Fibroblast of gingiva (primary cell): ENCODE data around the gene SYNJ2.
A peak's percentile ranks its signal among the peaks of the same experiment; 100 is the strongest.

Experiments
- DNase-seq: peaks from one replicate; pipeline ENCODE4 v3.0.0-alpha.2; 2011; ENCODE audit warnings: low read depth

The SYNJ2 gene

DNA sequence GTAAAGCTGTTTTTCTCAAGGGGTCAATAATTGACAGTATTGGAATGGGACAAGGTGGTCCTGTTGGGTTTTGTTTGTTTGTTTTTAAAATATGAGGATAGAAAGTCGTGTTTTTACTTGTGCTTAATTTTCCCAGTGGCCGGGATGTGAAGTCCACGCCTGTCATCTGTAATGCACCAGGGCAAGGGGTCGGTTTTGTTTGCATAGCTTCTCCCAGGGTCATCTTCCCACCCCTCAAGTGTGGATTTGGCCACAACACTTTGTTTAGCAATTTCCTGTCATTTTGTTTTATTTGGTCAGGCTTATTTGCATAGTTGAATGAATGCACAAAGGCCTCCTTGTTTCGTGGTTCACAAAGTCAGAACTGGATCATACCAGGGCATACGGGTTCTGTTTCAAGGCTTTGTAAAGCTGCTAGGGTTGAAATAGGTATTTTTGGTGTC, 29.8 kb downstream of the SYNJ2 start:
- DNase-seq, result peak; percentile 34

DNA sequence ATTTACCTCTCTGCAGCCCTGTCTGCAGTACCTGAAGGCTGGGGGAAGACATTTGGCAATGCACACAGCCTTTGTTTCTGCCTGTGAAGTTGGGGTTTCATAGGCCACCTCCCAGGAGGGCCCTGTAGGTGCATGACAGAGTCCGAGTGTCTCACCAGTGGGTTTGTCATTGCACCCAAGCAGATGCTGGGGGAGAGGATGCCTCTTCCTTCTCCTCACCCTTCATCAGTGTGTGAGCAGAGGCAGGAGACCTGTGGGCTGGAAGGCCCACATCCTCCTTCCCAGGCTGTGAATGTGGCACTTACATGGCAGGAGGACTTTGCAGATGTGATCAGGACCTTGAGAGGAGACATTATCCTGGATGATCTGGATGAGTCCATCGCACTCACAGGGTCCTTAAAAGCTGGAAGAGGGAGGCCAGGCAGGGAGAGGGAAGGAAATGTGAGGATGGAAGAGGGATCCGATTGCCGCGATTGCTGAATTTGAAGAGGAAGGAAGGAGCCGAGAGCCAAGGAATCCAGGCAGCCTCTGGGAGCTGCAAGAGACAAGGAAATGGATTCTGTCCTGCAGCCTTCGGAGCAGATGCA, 30.4 kb downstream of the SYNJ2 start:
- no peak for DNase-seq

DNA sequence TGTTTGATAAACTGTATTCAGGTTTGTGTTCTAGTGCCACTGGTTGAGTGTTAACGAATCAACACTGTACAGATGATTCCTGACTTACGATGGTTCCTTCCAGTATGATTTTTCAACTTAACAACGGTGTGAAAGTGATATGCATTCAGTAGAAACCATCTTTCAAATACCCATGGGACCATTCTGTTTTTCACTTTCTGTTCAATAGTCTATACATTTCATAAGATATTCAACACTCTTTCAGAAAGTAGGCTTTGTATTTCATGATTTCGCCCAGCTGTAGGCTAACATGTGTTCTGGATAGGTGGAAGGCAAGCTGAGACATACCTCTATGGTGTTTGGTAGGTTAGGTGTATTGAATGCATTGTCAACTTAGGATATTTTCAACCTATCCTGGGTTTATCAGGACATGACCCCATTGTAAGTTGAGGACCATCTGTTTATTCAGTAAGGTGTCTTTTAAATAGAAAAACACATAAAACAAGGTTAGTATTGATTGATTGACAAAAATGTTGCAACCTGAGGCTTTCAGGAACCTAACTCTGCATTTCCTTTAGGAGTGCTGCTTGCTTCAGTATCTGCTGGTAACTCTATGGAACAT, 32.3 kb downstream of the SYNJ2 start:
- no peak for DNase-seq

DNA sequence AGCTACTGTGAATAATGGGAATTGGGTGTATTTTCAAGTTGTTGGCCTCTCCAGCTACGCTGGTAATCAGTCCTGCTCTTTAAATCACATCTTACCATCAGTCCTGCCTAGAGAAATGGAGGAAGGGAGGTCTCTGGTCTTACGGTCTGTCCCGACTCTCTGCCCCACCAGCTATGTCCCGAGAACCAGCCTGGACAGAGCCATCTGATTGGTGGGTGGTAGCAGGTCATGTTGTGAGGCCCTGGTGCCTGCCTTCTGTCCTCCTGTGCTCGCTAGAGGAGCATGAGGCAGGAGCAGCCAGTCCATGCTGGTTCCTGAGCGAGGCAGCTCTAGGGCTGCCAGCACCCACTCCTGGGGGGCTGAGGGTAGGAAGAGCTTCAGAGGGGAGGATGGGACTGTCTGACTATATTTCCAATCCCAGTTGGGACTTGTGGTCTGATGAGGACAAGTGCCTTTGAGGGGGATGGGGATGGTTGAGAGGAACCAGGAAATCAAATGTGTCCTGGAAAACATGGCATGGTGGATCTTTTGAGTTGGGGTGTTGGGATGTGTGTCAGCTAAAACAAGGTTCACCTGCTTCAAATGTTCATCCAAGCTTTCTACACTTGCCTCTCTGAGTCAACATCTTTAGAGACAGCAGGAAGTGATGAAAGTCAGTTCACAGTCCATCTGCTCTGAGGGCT, 33.0 kb downstream of the SYNJ2 start:
- DNase-seq, result no peak

DNA sequence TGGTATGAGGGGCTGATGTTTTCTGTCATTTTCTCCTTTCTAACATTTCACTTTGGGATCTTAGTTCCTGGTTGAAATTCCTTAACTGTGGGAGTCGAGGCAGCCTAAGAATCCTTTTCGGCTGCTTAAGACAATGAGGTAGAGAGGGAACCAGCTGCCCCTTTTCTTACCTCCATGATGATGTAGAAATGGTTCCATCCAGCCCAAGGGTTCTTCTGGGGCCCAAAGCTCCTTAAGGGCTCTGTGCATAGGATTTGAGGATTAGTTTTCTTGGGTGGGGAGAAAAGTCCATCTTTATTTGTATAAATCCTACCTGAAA, 33.5 kb downstream of the SYNJ2 start:
- no peak for DNase-seq

DNA sequence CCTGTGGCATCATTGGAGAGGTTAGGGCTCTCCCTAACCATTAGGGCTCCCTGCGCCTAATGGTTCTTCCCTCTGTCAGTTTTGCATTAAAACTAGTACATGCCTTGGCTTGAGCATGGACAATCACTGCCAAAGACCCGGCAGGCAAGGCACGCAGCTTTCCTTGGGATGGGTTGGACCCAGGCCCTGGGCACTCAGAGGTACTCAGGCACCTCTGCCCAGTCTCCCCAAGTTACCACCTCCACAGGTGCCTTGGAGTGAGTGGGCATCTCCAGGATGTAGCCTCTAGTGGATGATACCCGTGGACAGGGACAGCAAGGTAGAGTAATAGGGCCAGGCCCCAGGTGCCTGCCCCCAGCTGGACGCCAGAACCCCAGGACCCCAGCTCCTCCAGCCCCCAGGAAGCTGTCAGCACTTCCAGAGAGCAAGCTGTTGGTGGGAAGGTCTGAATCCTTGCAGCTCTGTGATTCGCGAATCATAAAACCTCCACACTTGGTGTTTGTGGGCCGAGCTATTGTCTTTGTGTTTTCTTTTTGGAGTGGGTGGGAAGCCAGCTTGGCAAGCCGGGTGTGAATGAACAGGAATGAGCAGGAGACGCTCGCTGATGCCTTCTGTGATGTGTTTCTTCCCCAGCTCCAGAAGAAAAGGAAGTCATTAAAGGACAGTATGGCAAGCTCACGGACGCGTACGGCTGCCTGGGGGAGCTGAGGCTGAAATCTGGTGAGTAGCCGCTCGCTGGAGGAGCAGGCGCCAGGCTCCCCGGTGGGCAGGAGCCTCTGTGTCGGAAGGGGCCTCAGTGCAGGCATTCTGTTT, 35.1 kb downstream of the SYNJ2 start:
- no peak for DNase-seq

DNA sequence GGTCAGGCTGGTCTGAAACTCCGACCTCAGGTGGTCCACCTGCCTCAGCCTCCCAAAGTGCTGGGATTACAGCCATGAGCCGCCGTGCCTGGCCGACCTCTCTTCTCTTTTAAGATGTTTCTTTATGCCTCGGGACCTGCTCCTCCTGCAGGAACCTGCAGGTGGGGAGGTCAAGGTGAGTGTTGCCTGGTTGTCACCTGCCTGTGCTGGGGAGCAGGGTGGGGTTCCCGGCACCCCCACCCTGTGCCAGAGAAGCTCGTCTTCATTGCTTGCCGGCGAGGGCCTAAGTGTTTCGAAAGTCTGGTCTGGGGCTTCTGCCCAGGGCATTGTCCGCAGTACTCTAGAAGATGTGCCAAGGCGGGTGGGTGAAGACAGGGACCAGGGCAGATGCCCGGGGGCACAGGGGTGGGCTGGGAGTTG, 36.0 kb downstream of the SYNJ2 start:
- no peak for DNase-seq

DNA sequence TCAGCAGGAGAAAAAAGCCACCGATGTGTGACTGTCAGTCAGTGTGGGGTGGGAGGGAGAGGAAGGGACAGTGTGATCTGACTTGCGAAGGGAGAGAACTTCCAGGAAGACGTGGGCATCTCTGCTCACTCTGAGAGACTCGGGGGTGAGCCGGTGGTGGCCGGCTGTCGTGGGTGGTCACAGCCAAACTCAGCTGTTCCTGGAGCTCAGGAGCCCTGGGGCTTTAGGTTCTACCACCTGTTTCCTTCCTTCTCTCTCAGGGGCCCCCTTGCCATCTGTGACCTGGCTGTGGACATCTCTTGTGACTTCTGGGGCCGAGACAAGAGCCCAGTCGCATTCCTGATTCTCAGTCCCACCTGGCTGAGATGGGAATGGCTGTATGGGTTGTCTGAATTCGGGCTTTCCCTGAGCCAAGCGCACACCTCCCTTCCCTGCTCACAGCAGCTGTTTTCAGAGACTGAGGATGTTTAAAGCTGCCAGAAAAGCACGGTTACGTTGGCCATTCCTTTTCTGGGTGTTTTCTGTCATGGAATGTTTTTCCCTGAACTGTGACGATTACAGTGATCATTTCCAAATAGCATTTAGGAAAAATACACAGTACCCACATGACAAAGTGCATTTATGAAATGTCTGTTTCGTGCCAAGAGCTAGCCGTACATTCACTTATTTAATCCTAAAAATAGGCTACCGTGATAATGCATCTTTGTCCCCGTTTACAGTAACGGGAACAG, 36.5 kb downstream of the SYNJ2 start:
- peak; percentile 95 for DNase-seq

DNA sequence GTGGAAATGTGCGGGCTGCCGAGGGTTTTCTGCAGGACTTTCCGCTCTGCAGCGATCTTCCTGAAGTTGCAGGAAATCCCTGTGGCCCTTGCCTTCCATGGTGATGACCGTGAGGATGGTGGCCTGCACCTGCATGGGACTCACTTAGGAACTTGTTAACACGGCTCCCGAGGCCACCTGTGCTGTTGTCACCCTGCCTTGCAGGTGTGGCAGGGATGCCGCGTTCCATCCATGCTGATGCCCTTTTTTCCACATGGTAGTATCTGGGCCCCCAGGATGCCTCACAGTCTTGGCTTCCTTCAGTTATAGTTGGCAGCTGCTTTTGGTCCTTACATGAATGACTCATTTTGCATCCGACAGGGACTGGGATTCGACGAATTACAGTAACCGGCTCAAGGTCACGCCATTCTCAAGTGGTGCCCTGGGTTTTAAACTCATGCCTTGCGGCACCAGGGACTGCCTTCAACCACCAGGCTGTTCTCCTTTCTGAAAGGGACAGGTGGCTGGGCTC, 37.2 kb downstream of the SYNJ2 start:
- peak; percentile 83 for DNase-seq

DNA sequence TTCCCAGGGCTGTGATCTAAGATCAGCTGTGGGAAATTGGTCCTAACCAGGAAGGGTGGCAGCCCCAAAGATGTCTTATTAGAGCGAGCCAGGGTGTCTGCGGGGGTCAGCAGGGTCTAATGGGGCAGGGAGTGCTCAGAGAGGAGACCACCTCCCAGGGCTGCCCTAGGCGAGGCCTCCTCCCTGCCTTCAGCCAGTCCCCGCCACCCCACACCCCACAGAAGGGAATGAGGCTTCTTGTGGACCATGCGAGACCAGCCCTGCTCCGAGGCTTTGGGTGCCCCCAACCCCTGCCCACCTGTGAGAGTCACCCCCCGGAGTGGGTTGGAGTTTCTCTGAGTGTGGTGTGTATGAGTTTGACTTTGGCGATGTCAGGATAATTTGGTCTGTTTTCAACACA, 37.8 kb downstream of the SYNJ2 start:
- DNase-seq, result no peak

DNA sequence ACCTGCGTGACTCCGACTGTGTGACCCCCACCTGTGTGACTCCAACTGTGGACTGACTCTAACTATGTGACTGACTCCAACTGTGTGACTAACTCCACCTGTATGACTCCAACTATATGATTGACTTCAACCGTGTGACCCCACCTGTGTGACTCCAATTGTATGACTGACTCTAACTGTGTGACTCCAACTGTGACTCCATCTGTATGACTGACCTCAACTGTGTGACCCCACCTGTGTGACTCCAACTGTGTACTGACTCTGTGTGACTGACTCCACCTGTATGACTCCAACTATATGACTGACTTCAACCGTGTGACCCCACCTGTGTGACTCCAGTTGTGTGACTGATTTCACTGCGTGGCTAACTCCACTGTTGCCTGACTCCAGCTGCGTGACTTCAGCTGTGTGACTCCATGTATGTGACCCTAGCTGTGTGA, 38.6 kb downstream of the SYNJ2 start:
- DNase-seq, result no peak

DNA sequence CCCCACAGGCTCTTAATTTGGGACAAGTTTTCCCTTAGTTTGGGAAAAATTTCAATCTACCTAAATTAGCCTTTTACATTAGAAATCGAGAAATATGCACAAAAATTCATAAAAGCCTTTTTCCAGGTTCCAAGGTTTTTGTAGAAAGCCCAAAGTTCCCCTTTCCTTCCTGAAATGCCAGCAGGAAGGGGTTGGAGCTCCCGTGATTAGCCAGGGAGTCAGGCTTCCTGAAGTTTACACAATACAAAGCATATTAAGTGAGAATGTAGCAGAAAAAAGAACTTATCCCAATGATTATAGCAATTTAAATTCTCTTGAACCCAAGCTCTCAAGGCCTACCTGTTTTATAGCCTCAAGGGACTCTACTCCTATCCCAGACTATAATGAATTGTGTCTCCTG, 39.1 kb downstream of the SYNJ2 start:
- DNase-seq, result no peak

DNA sequence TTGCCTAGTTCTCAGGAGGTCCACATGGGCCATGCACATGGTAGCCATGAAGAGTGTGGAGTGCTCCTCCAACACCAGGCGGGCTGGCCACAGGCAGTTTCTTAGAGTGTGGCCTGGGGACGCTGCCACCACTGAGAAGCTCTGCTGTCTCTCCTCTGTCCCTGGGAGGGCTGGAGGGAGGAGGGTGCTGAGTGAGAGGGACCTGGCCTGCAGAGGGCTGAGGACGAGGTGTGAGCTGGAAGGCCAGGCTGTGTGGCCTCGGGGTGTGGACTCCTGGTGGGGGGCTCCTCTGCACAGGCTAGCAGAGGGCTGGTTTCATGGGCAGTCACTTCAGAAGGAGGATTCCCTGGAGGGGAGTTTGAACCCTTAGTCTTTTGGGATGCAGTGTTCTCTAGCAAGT, 39.7 kb downstream of the SYNJ2 start:
- no peak for DNase-seq

DNA sequence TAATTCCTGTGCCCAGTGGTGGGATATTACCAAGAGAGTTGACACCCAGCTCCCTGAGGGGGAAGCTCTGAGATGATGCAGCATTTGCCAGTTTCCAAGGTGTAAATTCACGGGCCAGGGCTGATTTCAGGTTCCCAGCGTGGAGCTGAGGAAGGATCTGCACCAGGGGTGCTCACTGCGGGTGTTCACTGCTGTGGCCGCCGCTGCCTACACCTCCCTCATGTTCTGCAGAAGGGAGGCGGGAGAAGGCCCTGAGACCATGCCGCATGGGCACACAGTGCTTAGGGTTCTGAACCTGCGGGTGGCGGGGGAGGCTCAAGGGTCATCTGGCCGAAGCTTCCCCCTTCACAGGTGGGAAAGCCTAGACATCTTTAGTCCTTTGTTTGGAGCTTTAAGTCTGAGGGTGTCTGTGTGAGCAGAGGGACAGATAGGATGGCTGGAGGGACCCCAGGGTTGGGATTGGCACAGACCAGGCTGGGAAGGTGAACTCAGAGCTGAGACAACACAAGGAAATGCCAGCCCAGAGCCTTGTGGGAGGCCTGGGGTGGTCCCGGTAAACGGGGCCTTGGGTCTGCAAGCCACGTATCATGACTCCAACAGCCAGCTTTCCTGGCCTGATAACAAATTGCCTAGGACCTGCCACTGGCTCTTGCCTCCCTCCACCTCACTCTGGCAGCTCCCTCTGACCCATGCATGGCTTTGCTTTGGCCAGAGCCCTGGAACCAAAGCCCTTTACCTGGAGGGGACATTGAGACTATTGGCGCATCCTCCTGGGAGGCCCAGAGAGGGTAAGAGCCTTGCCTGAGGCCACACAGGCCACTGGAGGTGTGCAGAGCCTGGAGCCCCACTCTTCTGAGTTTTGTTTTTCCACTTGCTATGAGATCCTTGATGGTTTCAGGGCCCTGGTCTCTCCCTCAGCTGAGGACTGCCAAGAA, 40.4 kb downstream of the SYNJ2 start:
- DNase-seq, result no peak

DNA sequence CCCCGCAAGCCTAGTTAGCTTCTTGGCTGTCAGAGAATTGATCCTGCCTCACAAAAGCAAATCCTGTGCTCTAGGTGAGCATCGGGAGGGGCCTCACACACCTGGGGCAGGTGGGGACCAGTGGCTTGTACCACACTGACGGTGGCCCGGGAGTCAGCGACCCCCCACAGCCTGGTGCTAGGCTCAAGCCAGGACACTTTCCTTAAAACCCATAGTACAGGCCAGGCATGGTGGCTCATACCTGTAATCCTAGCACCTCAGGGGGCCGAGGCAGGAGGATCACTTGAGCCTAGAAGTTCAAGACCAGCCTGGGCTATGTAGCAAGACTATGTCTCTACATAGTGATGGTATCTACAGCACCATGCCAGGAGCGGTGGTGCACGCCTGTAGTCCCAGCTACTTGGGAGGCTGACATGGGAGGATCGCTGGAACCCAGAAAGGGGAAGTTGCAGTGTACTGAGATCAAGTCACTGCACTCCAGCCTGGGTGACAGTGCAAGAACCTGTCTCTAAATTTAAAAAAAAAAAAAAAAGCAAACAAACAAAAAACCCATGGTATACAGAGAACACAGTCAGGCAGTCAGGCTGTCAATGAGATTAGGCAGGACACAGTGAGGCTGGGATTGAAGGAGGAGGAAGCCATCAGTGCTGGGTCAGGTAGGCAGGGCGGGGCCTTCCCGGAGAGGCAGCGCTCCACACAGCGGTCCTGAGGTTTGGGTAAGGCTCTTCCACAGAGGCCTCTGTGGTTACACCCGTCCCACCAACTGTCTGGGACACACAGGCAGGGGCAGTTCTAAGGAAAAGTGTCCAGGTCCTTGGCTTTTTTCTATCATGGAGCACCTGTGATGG, 41.3 kb downstream of the SYNJ2 start:
- no peak for DNase-seq

DNA sequence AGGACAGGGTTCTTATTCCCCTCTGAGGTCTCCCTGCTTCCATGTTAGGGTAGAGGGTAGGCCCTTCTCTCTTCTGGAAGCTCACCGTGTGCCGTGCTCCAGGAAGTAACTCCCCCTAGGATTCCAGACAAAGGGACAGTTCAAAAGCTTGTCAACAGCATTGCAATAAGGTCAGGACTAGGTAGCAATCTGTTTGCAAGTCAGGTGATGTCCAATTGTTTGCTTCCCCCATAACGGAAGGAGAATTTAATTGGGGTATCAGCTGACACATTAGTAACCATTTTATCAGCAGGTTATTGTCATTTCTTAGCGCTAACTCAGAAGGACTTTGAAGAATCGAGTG, 41.9 kb downstream of the SYNJ2 start:
- no peak for DNase-seq

DNA sequence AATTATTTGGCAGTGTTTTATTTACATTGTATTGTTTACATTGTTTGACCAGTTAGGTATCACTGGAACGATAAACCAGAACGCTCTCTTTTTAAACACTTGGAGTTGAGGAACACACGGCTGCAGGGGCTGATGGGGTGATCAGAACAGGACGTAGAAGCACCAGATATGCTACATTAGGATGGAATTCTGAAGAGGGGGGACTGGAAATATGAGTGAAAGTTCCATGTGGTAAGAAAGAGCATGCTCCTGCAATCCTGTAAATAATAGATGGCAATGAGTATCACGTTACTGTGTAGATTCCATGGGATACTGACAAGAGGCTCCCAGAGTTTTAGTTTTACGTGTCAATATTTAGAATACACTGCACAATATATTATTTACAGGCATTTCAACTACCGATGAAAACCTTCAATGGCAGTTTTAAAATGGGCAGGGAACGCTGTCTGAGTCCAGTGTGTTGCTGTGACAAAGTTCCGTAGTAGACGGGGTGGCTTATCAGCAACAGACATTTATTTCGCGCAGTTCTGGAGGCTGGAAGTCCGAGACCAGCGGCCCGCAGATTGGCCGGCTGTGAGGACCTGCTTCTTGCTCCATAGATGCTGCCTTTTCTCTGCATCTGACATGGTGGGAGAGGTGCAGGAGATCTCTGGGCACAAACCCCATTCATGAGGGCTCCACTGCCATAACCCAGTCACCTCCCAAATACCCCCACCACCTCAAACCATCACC, 43.1 kb downstream of the SYNJ2 start:
- DNase-seq, result no peak

DNA sequence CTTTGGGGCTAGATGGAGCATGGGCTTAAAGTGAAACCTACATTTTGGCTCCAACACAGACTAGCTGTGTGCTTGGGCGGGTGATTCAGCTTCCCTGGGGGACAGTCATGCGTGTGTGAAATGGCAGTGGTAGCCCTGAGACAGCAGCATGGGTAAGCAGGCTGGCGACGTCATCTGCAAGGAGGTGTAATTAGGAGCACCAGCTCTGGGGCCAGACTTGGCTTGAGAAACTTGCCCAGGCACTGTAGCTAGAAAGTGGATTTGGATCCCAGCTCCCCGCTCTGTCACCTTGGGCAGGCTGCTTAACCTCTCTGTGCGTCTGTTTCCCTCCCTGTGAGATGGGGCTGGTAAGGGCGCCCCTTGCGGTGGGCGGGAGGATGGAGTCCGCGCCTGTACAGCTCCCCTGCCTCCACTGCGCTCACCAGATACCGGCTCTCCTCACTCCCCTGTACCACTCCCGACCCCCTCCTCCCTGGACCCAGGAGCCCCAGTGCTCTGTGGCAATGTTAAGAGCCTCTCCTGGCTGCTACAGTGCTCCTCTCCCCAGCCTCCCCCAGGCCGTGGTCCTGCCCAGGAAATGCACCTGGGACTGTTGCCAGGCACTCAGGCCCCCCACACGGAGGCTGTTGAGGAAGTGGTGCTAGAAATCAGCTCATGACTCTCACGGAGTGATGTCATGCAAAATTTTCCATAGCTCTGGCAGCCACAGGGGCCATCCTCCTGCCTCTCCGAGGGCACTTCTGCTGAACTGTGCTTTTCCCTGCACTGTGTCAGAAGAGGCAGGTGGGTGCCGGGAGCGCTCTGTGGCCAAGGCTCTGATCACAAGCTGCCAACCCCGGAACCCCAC, 44.6 kb downstream of the SYNJ2 start:
- DNase-seq, result peak; percentile 95
